ENCODE data around the gene DYRK2. TPM values are rescaled to one million over a fixed set of nuclear protein-coding genes. Genes with fewer than 3 reads are reported as not detected.
A peak's percentile ranks its signal among the peaks of the same experiment; 100 is the strongest.

The DYRK2 gene
- total RNA-seq, 1 experiment from 2014 or later: 20.6 TPM

DNA sequence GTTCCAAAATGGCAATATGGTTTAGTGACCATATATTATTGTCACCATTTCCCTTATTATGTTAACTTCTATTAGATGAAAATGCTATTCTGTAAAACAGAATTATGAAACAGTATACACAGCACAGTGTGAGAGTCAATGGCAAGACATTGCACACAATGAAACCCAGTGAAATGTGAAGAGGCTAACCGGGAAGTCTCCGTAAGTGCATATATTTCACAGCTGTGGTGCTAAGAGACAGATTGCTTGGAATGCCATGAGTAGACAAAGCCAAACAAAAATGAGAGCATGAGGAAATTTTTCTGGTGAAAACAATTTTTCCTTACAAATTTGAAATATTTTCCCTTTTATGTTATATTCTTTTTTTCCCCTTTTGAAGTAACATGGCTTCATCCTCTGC lies 49.4 kb downstream of the DYRK2 start:
- Histone ChIP-seq H3K4me3 (ENCODE audit: low read length) (no peak overlapping the region), H3K27ac (ENCODE audit: low read length) (no peak overlapping the region), H4K20me1 (ENCODE audit: low read length) (no peaks in the 10 kb centered on the region), H3K9ac (ENCODE audit: low read length) (no peak overlapping the region), H3K4me2 (ENCODE audit: low read length) (no peak overlapping the region), H2AFZ (ENCODE audit: low read length) (no peak overlapping the region), H3K36me3 (ENCODE audit: low read depth, low read length) (no peaks in the 10 kb centered on the region), H3K27me3 (ENCODE audit: low read length) (no peaks in the 10 kb centered on the region), H3K79me2 (ENCODE audit: low read length) (no peaks in the 10 kb centered on the region), H3K4me1 (ENCODE audit: insufficient read depth, low read length) (peaks cover 27% of the 10 kb centered on the region), H3K9me3 (ENCODE audit: low read length) (no peaks in the 10 kb centered on the region), H3K9me2 (replicated peaks; ENCODE audit: low read length) (no peaks in the 10 kb centered on the region), H3F3A (ENCODE audit: low read length, unreplicated experiment) (no peaks in the 10 kb centered on the region)
- intact Hi-C loops (cut with micrococcal nuclease): no loop called here
- TF ChIP-seq, protein P1, sequence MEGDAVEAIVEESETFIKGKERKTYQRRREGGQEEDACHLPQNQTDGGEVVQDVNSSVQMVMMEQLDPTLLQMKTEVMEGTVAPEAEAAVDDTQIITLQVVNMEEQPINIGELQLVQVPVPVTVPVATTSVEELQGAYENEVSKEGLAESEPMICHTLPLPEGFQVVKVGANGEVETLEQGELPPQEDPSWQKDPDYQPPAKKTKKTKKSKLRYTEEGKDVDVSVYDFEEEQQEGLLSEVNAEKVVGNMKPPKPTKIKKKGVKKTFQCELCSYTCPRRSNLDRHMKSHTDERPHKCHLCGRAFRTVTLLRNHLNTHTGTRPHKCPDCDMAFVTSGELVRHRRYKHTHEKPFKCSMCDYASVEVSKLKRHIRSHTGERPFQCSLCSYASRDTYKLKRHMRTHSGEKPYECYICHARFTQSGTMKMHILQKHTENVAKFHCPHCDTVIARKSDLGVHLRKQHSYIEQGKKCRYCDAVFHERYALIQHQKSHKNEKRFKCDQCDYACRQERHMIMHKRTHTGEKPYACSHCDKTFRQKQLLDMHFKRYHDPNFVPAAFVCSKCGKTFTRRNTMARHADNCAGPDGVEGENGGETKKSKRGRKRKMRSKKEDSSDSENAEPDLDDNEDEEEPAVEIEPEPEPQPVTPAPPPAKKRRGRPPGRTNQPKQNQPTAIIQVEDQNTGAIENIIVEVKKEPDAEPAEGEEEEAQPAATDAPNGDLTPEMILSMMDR (conservative IDR thresholded peaks at IDR 0.05; ENCODE audit: low read depth, low read length): no peak
- no peak for TF ChIP-seq EZH2 (IDR thresholded peaks at IDR 0.05; ENCODE audit: low read length, unreplicated experiment)
- no peak for TF ChIP-seq EZH2phosphoT487 (IDR thresholded peaks at IDR 0.05; ENCODE audit: borderline replicate concordance, low read length)
- no peak for DNase-seq
- no peak for ATAC-seq
- BruUV-seq (replicated peaks): no TSS peak
- POLR2A ChIA-PET (ENCODE audit: unreplicated experiment): no interaction called here
- CTCF ChIA-PET: no interaction called here

DNA sequence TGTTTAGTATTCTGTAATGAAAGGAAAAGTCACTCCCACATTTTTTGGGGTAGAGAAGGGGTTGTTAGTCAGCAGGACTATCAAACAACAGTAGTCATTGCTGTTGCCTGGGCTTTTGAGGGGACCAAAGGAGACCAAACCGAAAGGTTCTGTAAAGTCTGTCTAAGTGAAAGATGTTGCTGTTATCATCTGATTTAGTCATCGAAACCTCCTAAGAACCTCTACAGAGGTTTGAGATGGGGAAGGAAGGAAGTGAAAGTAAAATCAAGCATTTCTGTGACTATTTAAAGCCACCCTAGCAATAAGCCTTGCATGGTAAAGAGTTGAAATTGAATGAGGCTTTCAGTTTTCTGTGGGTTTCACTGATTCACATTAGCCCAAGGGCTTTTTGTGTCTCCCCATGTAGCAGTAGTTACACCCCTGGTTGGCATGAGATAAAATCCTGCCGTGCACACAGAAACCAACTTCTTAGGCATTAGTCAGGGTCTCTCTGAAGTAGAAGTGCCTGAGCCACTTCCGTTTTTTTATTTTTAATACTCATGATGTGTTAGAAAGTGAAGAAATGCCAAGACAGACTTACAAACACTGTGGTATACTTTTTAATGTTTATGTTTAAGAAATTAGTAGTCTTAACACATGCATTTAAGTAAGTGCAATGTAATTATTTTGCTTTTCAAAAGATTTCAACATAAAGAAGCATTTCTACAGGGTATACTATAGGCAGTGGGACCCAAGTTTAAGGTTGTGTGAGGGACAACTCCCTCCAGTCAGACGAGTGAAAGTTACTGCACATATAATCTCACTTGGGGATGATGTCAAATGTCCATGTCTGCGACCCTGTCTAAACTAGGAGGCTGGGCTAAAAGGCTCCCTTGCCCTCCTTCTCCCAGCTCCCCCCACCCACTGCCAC lies 50.4 kb downstream of the DYRK2 start:
- ATAC-seq: no peak
- Histone ChIP-seq H3K9me2 (replicated peaks; ENCODE audit: low read length) (no peaks in the 10 kb centered on the region), H4K20me1 (ENCODE audit: low read length) (no peaks in the 10 kb centered on the region), H3K36me3 (ENCODE audit: low read depth, low read length) (no peaks in the 10 kb centered on the region), H3K9me3 (ENCODE audit: low read length) (no peaks in the 10 kb centered on the region), H3K4me3 (ENCODE audit: low read length) (peak overlapping the region; percentile 14; the same call in 1 of the 2 replicates), H3K4me1 (ENCODE audit: insufficient read depth, low read length) (peaks cover 27% of the 10 kb centered on the region), H3K4me2 (ENCODE audit: low read length) (peak overlapping the region; percentile 42), H3K9ac (ENCODE audit: low read length) (no peak overlapping the region), H3F3A (ENCODE audit: low read length, unreplicated experiment) (no peaks in the 10 kb centered on the region), H3K27me3 (ENCODE audit: low read length) (no peaks in the 10 kb centered on the region), H2AFZ (ENCODE audit: low read length) (no peak overlapping the region), H3K79me2 (ENCODE audit: low read length) (no peaks in the 10 kb centered on the region), H3K27ac (ENCODE audit: low read length) (no peak overlapping the region; the same call in 1 of the 2 replicates)
- no TSS peak for BruUV-seq (replicated peaks)
- DNase-seq: peak; percentile 53
- CTCF ChIA-PET: no interaction called here
- intact Hi-C loops (cut with micrococcal nuclease): no loop called here
- POLR2A ChIA-PET (ENCODE audit: unreplicated experiment): no interaction called here
- TF ChIP-seq EZH2phosphoT487 (IDR thresholded peaks at IDR 0.05; ENCODE audit: borderline replicate concordance, low read length) (no peak), EZH2 (IDR thresholded peaks at IDR 0.05; ENCODE audit: low read length, unreplicated experiment) (no peak)
- TF ChIP-seq, protein P1 (conservative IDR thresholded peaks at IDR 0.05; ENCODE audit: low read depth, low read length): no peak

GRCh38 chr12:67701121-67701520 lies 52.6 kb downstream of the DYRK2 start:
- peak; percentile 46; the same call in 1 of the 2 replicates for ATAC-seq
- no TSS peak for BruUV-seq (replicated peaks)
- ChIA-PET CTCF (interaction anchor here (0.8 kb wide), 1 partner anchor 242 kb away, joined by 4 read pairs; no protein-coding TSS in a partner anchor), POLR2A (ENCODE audit: unreplicated experiment) (no interaction called here)
- H4K20me1 ChIP-seq (ENCODE audit: low read length): no peaks in the 10 kb centered on the region
- no peaks in the 10 kb centered on the region for H3F3A ChIP-seq (ENCODE audit: low read length, unreplicated experiment)
- H3K27ac ChIP-seq (ENCODE audit: low read length): no peak overlapping the region
- no peaks in the 10 kb centered on the region for H3K9me2 ChIP-seq (replicated peaks; ENCODE audit: low read length)
- no peak overlapping the region for H3K4me2 ChIP-seq (ENCODE audit: low read length)
- no peak overlapping the region for H2AFZ ChIP-seq (ENCODE audit: low read length)
- intact Hi-C loops (cut with micrococcal nuclease): no loop called here
- H3K9ac ChIP-seq (ENCODE audit: low read length): no peak overlapping the region
- H3K9me3 ChIP-seq (ENCODE audit: low read length): no peaks in the 10 kb centered on the region
- H3K79me2 ChIP-seq (ENCODE audit: low read length): no peaks in the 10 kb centered on the region
- peaks cover 41% of the 10 kb centered on the region for H3K4me1 ChIP-seq (ENCODE audit: insufficient read depth, low read length)
- TF ChIP-seq EZH2phosphoT487 (IDR thresholded peaks at IDR 0.05; ENCODE audit: borderline replicate concordance, low read length) (no peak), EZH2 (IDR thresholded peaks at IDR 0.05; ENCODE audit: low read length, unreplicated experiment) (no peak)
- TF ChIP-seq, protein P1 (conservative IDR thresholded peaks at IDR 0.05; ENCODE audit: low read depth, low read length): no peak
- no peaks in the 10 kb centered on the region for H3K27me3 ChIP-seq (ENCODE audit: low read length)
- peak; percentile 55 for DNase-seq
- H3K36me3 ChIP-seq (ENCODE audit: low read depth, low read length): no peaks in the 10 kb centered on the region
- no peak overlapping the region for H3K4me3 ChIP-seq (ENCODE audit: low read length)
